ENCODE measurements around the gene EPOP.

DNA sequence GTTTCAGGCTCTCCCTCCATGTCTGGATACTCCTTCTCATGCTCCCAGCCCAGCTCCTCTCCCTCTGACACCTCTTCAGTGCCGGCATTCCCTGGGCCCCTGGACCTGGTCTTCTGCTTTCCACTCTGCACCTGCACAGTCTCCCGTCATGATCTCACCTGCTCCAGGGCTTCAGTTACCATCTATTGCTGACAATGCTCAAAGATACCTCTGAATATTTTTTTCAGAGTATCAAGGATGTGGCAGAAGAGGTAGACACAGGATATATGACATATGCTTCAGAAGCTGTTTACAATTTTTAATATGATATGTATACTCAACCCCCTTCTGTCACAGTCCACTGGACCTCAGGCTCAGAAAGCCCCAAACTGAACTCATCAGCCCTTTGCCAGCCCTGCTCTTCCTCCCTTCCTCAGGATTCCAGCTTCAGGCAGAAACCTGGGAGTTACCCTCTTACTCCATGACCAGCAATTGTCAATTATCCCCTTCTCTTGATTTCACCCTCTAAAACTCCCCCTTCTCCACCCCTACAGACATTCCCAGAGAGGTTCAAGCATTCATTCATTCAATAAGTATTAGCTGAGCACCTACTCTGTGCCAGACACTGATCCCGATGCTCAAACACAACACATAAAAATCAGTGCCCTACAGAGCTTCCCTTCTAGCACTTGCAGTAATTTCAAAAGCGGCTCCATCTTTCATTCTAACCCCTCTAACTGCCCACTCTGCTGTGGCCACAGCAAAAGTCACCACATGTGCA is 22.5 kb upstream of the EPOP start:
- TF ChIP-seq EZH2phosphoT487 (IDR thresholded peaks at IDR 0.05; ENCODE audit: borderline replicate concordance, low read depth, low read length), result no peak
- TF ChIP-seq, protein P1, sequence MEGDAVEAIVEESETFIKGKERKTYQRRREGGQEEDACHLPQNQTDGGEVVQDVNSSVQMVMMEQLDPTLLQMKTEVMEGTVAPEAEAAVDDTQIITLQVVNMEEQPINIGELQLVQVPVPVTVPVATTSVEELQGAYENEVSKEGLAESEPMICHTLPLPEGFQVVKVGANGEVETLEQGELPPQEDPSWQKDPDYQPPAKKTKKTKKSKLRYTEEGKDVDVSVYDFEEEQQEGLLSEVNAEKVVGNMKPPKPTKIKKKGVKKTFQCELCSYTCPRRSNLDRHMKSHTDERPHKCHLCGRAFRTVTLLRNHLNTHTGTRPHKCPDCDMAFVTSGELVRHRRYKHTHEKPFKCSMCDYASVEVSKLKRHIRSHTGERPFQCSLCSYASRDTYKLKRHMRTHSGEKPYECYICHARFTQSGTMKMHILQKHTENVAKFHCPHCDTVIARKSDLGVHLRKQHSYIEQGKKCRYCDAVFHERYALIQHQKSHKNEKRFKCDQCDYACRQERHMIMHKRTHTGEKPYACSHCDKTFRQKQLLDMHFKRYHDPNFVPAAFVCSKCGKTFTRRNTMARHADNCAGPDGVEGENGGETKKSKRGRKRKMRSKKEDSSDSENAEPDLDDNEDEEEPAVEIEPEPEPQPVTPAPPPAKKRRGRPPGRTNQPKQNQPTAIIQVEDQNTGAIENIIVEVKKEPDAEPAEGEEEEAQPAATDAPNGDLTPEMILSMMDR (conservative IDR thresholded peaks at IDR 0.05; ENCODE audit: low read length), result no peak

Measured in OCI-LY7 (cell line).